SK-N-SH (cell line): ENCODE results near the gene LRRC42. TPM values are rescaled to one million over a fixed set of nuclear protein-coding genes. Genes with fewer than 3 reads are reported as not detected.

Source experiments
- CTCF ChIA-PET: fragments of 300-600, 350-600 bp; formaldehyde crosslinking; extraction: SDS; loops from one replicate; lab custom pipeline; 2021; lab: Yijun Ruan, JAX
- POLR2A ChIA-PET: fragments of 350-600 bp; sonication (Branson Sonifier 250); formaldehyde crosslinking; extraction: SDS; loops from one replicate; lab custom pipeline; 2020; ENCODE audit warnings: antibody characterized with exemption, inconsistent platforms; lab: Yijun Ruan, JAX
- DNase-seq: peaks from one replicate; pipeline ENCODE4 v3.0.0; 2012
- H2AFZ ChIP-seq: fragments of 200-600 bp; sonication (generic); 2 replicates; pipeline ENCODE4 v1.8.1; 2016; ENCODE audit warnings: antibody characterized with exemption, mild to moderate bottlenecking, low read depth
- H3F3A ChIP-seq: fragments of 200-600 bp; sonication (generic); replicated peaks from 2 replicates; pipeline ENCODE3; 2016; ENCODE audit warnings: antibody characterized with exemption, mild to moderate bottlenecking; ENCODE audit not compliant: insufficient read depth
- H3K27ac ChIP-seq, 2 experiments: fragments of 200-500 bp in 1 of 2; fragments of 200-600 bp in 1 of 2; sonication (Bioruptor generic) in 1 of 2; sonication (generic), shearing (Covaris generic) in 1 of 2; 2 replicates each; pipeline versions ENCODE4 v1.5.1 to v1.6.1; 2014 to 2016; ENCODE audit warnings: low read depth in 2 of 2, inconsistent platforms in 1 of 2, low read length in 1 of 2, mild to moderate bottlenecking in 1 of 2, mixed read lengths in 1 of 2
- H3K27me3 ChIP-seq: fragments of 200-600 bp; sonication (generic), shearing (Covaris generic); 2 replicates; pipeline ENCODE4 v1.6.1; 2016; ENCODE audit warnings: mixed run types; ENCODE audit not compliant: insufficient read depth
- H3K36me3 ChIP-seq, 2 experiments: fragments of 200-500 bp in 1 of 2; fragments of 200-600 bp in 1 of 2; sonication (Bioruptor generic) in 1 of 2; sonication (generic) in 1 of 2; replicated peaks in 1 of 2; 2 replicates each; pipeline versions ENCODE3 to v1.5.1; 2014 to 2016; ENCODE audit warnings: low read length in 1 of 2, mild to moderate bottlenecking in 1 of 2; ENCODE audit not compliant: insufficient read depth in 2 of 2, control insufficient read depth in 1 of 2
- H3K4me1 ChIP-seq, 2 experiments: fragments of 200-500 bp in 1 of 2; fragments of 200-600 bp in 1 of 2; sonication (Bioruptor generic) in 1 of 2; sonication (generic), shearing (Covaris generic) in 1 of 2; 2 replicates each; pipeline versions ENCODE4 v1.5.1 to v1.6.1; 2014 to 2016; ENCODE audit warnings: low read depth in 1 of 2, low read length in 1 of 2, mixed run types in 1 of 2; ENCODE audit not compliant: insufficient read depth in 2 of 2, control insufficient read depth in 1 of 2
- H3K4me2 ChIP-seq: fragments of 200-600 bp; sonication (generic), shearing (Covaris generic); 2 replicates; pipeline ENCODE4 v1.6.1; 2017; ENCODE audit warnings: mixed run types
- H3K4me3 ChIP-seq, 2 experiments: fragments of 200-500 bp in 1 of 2; fragments of 200-600 bp in 1 of 2; sonication (Bioruptor generic) in 1 of 2; sonication (generic), shearing (Covaris generic) in 1 of 2; 2 replicates each; pipeline versions ENCODE4 v1.5.1 to v1.8.1; 2014 to 2016; ENCODE audit warnings: low read depth in 2 of 2, inconsistent platforms in 1 of 2, low read length in 1 of 2, mild to moderate bottlenecking in 1 of 2, mixed read lengths in 1 of 2, moderate library complexity in 1 of 2
- H3K79me2 ChIP-seq: fragments of 200-600 bp; sonication (generic); 2 replicates; pipeline ENCODE4 v1.8.1; 2017; ENCODE audit warnings: mild to moderate bottlenecking; ENCODE audit not compliant: insufficient read depth
- H3K9ac ChIP-seq: fragments of 200-600 bp; sonication (generic); 2 replicates; pipeline ENCODE4 v1.6.1; 2017; ENCODE audit warnings: mixed run types
- H3K9me2 ChIP-seq: fragments of 200-600 bp; sonication (generic); 2 replicates; pipeline ENCODE4 v1.6.1; 2017; ENCODE audit warnings: mixed run types
- H3K9me3 ChIP-seq: fragments of 200-600 bp; sonication (generic); 2 replicates; pipeline ENCODE4 v1.6.1; 2017; ENCODE audit warnings: mixed run types, mild to moderate bottlenecking, moderate library complexity
- H4K20me1 ChIP-seq: fragments of 200-600 bp; sonication (generic); 2 replicates; pipeline ENCODE4 v1.6.1; 2017; ENCODE audit warnings: mild to moderate bottlenecking, mixed run types; ENCODE audit not compliant: insufficient read depth
- CHD2 ChIP-seq: fragments of 150-350 bp; IDR thresholded peaks from 2 replicates; pipeline ENCODE4 v1.6.1; 2018; ENCODE audit warnings: low read length; ENCODE audit not compliant: partially characterized antibody
- CTCF ChIP-seq: fragments of 200-600 bp; sonication (generic); IDR thresholded peaks from 2 replicates; pipeline ENCODE4 v1.6.1; 2017; ENCODE audit warnings: antibody characterized with exemption, mild to moderate bottlenecking, moderate library complexity
- ELF1 ChIP-seq: IDR thresholded peaks from 2 replicates; pipeline ENCODE4 v1.4.0; 2012
- EP300 ChIP-seq, 2 experiments: IDR thresholded peaks; 2 replicates each; pipeline versions ENCODE4 v1.4.0 to v1.6.1; 2012; ENCODE audit warnings: borderline replicate concordance in 1 of 2, low read depth in 1 of 2, low read length in 1 of 2
- EZH2phosphoT487 ChIP-seq: fragments of 200-600 bp; sonication (generic); IDR thresholded peaks from 2 replicates; pipeline ENCODE4 v1.6.1; 2017; ENCODE audit warnings: low read depth, mixed run types, mild to moderate bottlenecking, antibody characterized with exemption, moderate library complexity, borderline replicate concordance
- FOSL2 ChIP-seq: IDR thresholded peaks from 2 replicates; pipeline ENCODE4 v1.4.0; 2012; ENCODE audit warnings: low read depth, mild to moderate bottlenecking, moderate library complexity, borderline replicate concordance
- GABPA ChIP-seq: IDR thresholded peaks from 2 replicates; pipeline ENCODE4 v1.4.0; 2012; ENCODE audit warnings: low read depth, mild to moderate bottlenecking
- NFIC ChIP-seq: IDR thresholded peaks from 2 replicates; pipeline ENCODE4 v1.4.0; 2012; ENCODE audit warnings: borderline replicate concordance
- POLR2AphosphoS5 ChIP-seq: IDR thresholded peaks from 2 replicates; pipeline ENCODE4 v1.6.1; 2012; ENCODE audit warnings: low read depth, low read length
- RAD21 ChIP-seq: IDR thresholded peaks from 2 replicates; pipeline ENCODE4 v1.6.1; 2012; ENCODE audit warnings: mild to moderate bottlenecking, low read length
- RFX5 ChIP-seq: IDR thresholded peaks from 2 replicates; pipeline ENCODE4 v1.6.1; 2012; ENCODE audit warnings: mild to moderate bottlenecking, improper control_type of control experiment, low read length
- RXRA ChIP-seq: IDR thresholded peaks from 2 replicates; pipeline ENCODE4 v1.4.0; 2012; ENCODE audit warnings: low read depth, mild to moderate bottlenecking, borderline replicate concordance
- SMC3 ChIP-seq: IDR thresholded peaks from 2 replicates; pipeline ENCODE4 v1.6.1; 2012; ENCODE audit warnings: low read depth, low read length, improper control_type of control experiment
- TCF12 ChIP-seq: IDR thresholded peaks from 2 replicates; pipeline ENCODE4 v1.4.0; 2012
- TEAD4 ChIP-seq: IDR thresholded peaks from 2 replicates; pipeline ENCODE4 v1.4.0; 2012; ENCODE audit warnings: mild to moderate bottlenecking, borderline replicate concordance; ENCODE audit not compliant: insufficient read depth
- WGBS: methylation state at CpG from one replicate; pipeline ENCODE4 v1.1.6; 2017; ENCODE audit warnings: low lambda C conversion rate; 5-methylcytosine and 5-hydroxymethylcytosine counted together
- polyA plus RNA-seq, 3 experiments: library from polyadenylated mRNA; depleted of rRNA; stranded (reverse); fragments of >200 nt; gene quantifications; 2 replicates each; pipeline ENCODE4 v1.2.3, GENCODE V29; 2012
- TF ChIP-seq, protein P1 (sequence below): IDR thresholded peaks from 2 replicates; pipeline ENCODE4 v1.6.1; 2012; ENCODE audit warnings: mild to moderate bottlenecking, low read depth, low read length, moderate library complexity
- TF ChIP-seq, protein P2 (sequence below): IDR thresholded peaks from 2 replicates; pipeline ENCODE4 v1.4.0; 2012; ENCODE audit warnings: low read depth, borderline replicate concordance

LRRC42 gene
- polyA plus RNA-seq, 1 of the 3 experiments (the other 2 are of a cell fraction): 35.0 TPM

DNA sequence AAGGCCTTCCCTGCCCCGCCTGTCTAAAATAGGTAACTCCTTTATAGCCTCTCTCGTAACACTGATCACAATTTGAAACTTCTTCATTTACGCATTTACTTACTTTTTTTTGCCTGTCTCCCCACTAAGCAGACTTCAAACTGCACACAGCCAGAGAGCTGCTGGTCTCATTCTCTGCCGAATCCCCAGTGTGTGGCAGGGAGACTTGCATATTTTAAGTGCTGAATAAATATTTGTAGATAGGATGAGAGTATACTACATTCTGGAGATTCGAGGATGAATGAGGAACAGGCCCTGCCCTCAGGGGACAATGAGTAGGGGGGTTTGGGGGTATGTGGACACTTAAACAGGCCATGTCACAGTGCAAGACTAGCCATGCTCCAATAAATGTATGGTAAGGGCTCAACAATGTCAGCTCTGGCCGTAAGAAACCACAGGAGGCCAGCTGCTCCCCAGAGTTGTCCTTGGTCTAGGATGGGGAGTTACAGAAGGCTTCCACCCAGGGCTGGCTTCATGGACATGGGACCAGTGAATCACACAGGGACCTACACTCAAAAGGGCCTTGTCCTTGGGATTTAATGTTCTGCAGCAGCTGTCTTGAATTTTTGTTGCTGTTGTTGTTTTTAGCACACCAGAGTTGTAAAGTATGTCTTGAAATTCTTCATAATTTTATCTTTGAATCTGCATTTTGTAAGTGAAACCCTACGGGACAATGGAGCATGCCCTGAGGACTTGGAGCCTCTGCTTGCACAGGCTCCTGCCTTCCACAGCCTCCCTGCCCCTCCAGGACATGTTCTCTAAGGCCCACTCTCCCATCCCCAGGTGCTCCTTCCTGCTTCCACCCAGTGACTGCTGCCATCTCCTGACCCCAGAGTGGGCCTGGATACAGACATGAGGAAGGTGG lies 43.7 kb upstream of the LRRC42 start:
- no peak overlapping the region for H3K9ac ChIP-seq
- H3K9me2 ChIP-seq: no peaks in the 10 kb centered on the region
- H3K79me2 ChIP-seq: no peaks in the 10 kb centered on the region
- POLR2A ChIA-PET: no interaction called here
- no peaks in the 10 kb centered on the region; a peak in 1 of 4 replicates for H3K4me1 ChIP-seq
- no peaks in the 10 kb centered on the region for H3K27me3 ChIP-seq
- CTCF ChIA-PET: interaction anchor here (3.2 kb wide), 1 partner anchor 42 kb away, joined by 14 read pairs; no protein-coding TSS in a partner anchor
- H4K20me1 ChIP-seq: no peaks in the 10 kb centered on the region
- TF ChIP-seq RXRA: no peak
- no peak for TF ChIP-seq GABPA
- no peak for TF ChIP-seq TEAD4
- no peak for TF ChIP-seq TCF12
- no peak for TF ChIP-seq CTCF
- TF ChIP-seq CHD2: no peak
- no peak for TF ChIP-seq ELF1
- no peak for TF ChIP-seq EP300 (IDR thresholded peaks at IDR 0.05; ENCODE audit: borderline replicate concordance in 1 of 2, low read depth in 1 of 2, low read length in 1 of 2)
- WGBS: 84% methylated on average over 7 of the region's 7 CpGs
- DNase-seq: no peak
- H3K9me3 ChIP-seq: no peaks in the 10 kb centered on the region
- no peak overlapping the region for H3K4me2 ChIP-seq
- H3F3A ChIP-seq: no peaks in the 10 kb centered on the region
- H3K4me3 ChIP-seq: no peak overlapping the region
- H3K36me3 ChIP-seq: no peaks in the 10 kb centered on the region
- H3K27ac ChIP-seq: no peak overlapping the region
- no peak overlapping the region for H2AFZ ChIP-seq

DNA sequence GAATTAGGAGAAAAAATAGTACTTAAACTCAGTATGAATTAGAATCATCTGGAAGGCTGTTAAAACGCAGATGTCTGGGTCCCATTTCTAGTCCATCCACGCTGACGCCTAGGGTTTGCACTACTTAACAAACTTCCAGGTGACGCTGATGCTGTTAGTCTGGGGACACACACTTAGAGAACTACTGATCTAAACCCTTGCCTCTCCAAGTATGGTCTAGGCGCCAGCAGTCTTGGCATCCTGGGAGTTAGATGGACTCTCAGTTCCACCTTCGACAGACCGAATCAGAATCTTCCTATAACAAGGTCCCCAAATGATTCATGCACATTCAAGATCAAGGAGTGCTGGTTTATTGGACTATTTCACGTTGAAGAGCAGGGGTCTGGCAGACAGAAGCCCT lies 40.6 kb upstream of the LRRC42 start:
- TF ChIP-seq, protein P1, sequence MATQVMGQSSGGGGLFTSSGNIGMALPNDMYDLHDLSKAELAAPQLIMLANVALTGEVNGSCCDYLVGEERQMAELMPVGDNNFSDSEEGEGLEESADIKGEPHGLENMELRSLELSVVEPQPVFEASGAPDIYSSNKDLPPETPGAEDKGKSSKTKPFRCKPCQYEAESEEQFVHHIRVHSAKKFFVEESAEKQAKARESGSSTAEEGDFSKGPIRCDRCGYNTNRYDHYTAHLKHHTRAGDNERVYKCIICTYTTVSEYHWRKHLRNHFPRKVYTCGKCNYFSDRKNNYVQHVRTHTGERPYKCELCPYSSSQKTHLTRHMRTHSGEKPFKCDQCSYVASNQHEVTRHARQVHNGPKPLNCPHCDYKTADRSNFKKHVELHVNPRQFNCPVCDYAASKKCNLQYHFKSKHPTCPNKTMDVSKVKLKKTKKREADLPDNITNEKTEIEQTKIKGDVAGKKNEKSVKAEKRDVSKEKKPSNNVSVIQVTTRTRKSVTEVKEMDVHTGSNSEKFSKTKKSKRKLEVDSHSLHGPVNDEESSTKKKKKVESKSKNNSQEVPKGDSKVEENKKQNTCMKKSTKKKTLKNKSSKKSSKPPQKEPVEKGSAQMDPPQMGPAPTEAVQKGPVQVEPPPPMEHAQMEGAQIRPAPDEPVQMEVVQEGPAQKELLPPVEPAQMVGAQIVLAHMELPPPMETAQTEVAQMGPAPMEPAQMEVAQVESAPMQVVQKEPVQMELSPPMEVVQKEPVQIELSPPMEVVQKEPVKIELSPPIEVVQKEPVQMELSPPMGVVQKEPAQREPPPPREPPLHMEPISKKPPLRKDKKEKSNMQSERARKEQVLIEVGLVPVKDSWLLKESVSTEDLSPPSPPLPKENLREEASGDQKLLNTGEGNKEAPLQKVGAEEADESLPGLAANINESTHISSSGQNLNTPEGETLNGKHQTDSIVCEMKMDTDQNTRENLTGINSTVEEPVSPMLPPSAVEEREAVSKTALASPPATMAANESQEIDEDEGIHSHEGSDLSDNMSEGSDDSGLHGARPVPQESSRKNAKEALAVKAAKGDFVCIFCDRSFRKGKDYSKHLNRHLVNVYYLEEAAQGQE: no peak
- TF ChIP-seq EZH2phosphoT487 (no peak), CHD2 (no peak), FOSL2 (no peak), POLR2AphosphoS5 (no peak), RAD21 (no peak), SMC3 (no peak), NFIC (no peak), RFX5 (no peak)
- TF ChIP-seq, protein P2, sequence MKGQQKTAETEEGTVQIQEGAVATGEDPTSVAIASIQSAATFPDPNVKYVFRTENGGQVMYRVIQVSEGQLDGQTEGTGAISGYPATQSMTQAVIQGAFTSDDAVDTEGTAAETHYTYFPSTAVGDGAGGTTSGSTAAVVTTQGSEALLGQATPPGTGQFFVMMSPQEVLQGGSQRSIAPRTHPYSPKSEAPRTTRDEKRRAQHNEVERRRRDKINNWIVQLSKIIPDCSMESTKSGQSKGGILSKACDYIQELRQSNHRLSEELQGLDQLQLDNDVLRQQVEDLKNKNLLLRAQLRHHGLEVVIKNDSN: no peak
- H3K36me3 ChIP-seq: no peaks in the 10 kb centered on the region
- no peak for DNase-seq
- H4K20me1 ChIP-seq: no peaks in the 10 kb centered on the region
- WGBS: 91% methylated on average over 8 of the region's 8 CpGs
- no peak overlapping the region for H3K4me3 ChIP-seq
- no peaks in the 10 kb centered on the region for H3K27me3 ChIP-seq
- ChIA-PET CTCF (no interaction called here), POLR2A (no interaction called here)
- H3K79me2 ChIP-seq: no peaks in the 10 kb centered on the region
- H3K4me2 ChIP-seq: no peak overlapping the region
- no peaks in the 10 kb centered on the region; a peak in 1 of 4 replicates for H3K4me1 ChIP-seq
- no peaks in the 10 kb centered on the region for H3F3A ChIP-seq
- H3K9me2 ChIP-seq: no peaks in the 10 kb centered on the region
- H3K9ac ChIP-seq: no peak overlapping the region
- no peak overlapping the region for H3K27ac ChIP-seq
- no peaks in the 10 kb centered on the region for H3K9me3 ChIP-seq
- no peak overlapping the region for H2AFZ ChIP-seq
